SK-N-SH (cell line): ENCODE measurements around the gene MEIS2. TPM values are rescaled to one million over a fixed set of nuclear protein-coding genes. Genes with fewer than 3 reads are reported as not detected.

Experiments used
- CTCF ChIA-PET: fragments of 300-600, 350-600 bp; formaldehyde crosslinking; extraction: SDS; loops from one replicate; lab custom pipeline; 2021; lab: Yijun Ruan, JAX
- POLR2A ChIA-PET: fragments of 350-600 bp; sonication (Branson Sonifier 250); formaldehyde crosslinking; extraction: SDS; loops from one replicate; lab custom pipeline; 2020; ENCODE audit warnings: antibody characterized with exemption, inconsistent platforms; lab: Yijun Ruan, JAX
- DNase-seq: peaks from one replicate; pipeline ENCODE4 v3.0.0; 2012
- H2AFZ ChIP-seq: fragments of 200-600 bp; sonication (generic); 2 replicates; pipeline ENCODE4 v1.8.1; 2016; ENCODE audit warnings: antibody characterized with exemption, mild to moderate bottlenecking, low read depth
- H3F3A ChIP-seq: fragments of 200-600 bp; sonication (generic); replicated peaks from 2 replicates; pipeline ENCODE3; 2016; ENCODE audit warnings: antibody characterized with exemption, mild to moderate bottlenecking; ENCODE audit not compliant: insufficient read depth
- H3K27ac ChIP-seq, 2 experiments: fragments of 200-500 bp in 1 of 2; fragments of 200-600 bp in 1 of 2; sonication (Bioruptor generic) in 1 of 2; sonication (generic), shearing (Covaris generic) in 1 of 2; 2 replicates each; pipeline versions ENCODE4 v1.5.1 to v1.6.1; 2014 to 2016; ENCODE audit warnings: low read depth in 2 of 2, inconsistent platforms in 1 of 2, low read length in 1 of 2, mild to moderate bottlenecking in 1 of 2, mixed read lengths in 1 of 2
- H3K27me3 ChIP-seq: fragments of 200-600 bp; sonication (generic), shearing (Covaris generic); 2 replicates; pipeline ENCODE4 v1.6.1; 2016; ENCODE audit warnings: mixed run types; ENCODE audit not compliant: insufficient read depth
- H3K36me3 ChIP-seq, 2 experiments: fragments of 200-500 bp in 1 of 2; fragments of 200-600 bp in 1 of 2; sonication (Bioruptor generic) in 1 of 2; sonication (generic) in 1 of 2; replicated peaks in 1 of 2; 2 replicates each; pipeline versions ENCODE3 to v1.5.1; 2014 to 2016; ENCODE audit warnings: low read length in 1 of 2, mild to moderate bottlenecking in 1 of 2; ENCODE audit not compliant: insufficient read depth in 2 of 2, control insufficient read depth in 1 of 2
- H3K4me1 ChIP-seq, 2 experiments: fragments of 200-500 bp in 1 of 2; fragments of 200-600 bp in 1 of 2; sonication (Bioruptor generic) in 1 of 2; sonication (generic), shearing (Covaris generic) in 1 of 2; 2 replicates each; pipeline versions ENCODE4 v1.5.1 to v1.6.1; 2014 to 2016; ENCODE audit warnings: low read depth in 1 of 2, low read length in 1 of 2, mixed run types in 1 of 2; ENCODE audit not compliant: insufficient read depth in 2 of 2, control insufficient read depth in 1 of 2
- H3K4me2 ChIP-seq: fragments of 200-600 bp; sonication (generic), shearing (Covaris generic); 2 replicates; pipeline ENCODE4 v1.6.1; 2017; ENCODE audit warnings: mixed run types
- H3K4me3 ChIP-seq, 2 experiments: fragments of 200-500 bp in 1 of 2; fragments of 200-600 bp in 1 of 2; sonication (Bioruptor generic) in 1 of 2; sonication (generic), shearing (Covaris generic) in 1 of 2; 2 replicates each; pipeline versions ENCODE4 v1.5.1 to v1.8.1; 2014 to 2016; ENCODE audit warnings: low read depth in 2 of 2, inconsistent platforms in 1 of 2, low read length in 1 of 2, mild to moderate bottlenecking in 1 of 2, mixed read lengths in 1 of 2, moderate library complexity in 1 of 2
- H3K79me2 ChIP-seq: fragments of 200-600 bp; sonication (generic); 2 replicates; pipeline ENCODE4 v1.8.1; 2017; ENCODE audit warnings: mild to moderate bottlenecking; ENCODE audit not compliant: insufficient read depth
- H3K9ac ChIP-seq: fragments of 200-600 bp; sonication (generic); 2 replicates; pipeline ENCODE4 v1.6.1; 2017; ENCODE audit warnings: mixed run types
- H3K9me2 ChIP-seq: fragments of 200-600 bp; sonication (generic); 2 replicates; pipeline ENCODE4 v1.6.1; 2017; ENCODE audit warnings: mixed run types
- H3K9me3 ChIP-seq: fragments of 200-600 bp; sonication (generic); 2 replicates; pipeline ENCODE4 v1.6.1; 2017; ENCODE audit warnings: mixed run types, mild to moderate bottlenecking, moderate library complexity
- H4K20me1 ChIP-seq: fragments of 200-600 bp; sonication (generic); 2 replicates; pipeline ENCODE4 v1.6.1; 2017; ENCODE audit warnings: mild to moderate bottlenecking, mixed run types; ENCODE audit not compliant: insufficient read depth
- CHD2 ChIP-seq: fragments of 150-350 bp; IDR thresholded peaks from 2 replicates; pipeline ENCODE4 v1.6.1; 2018; ENCODE audit warnings: low read length; ENCODE audit not compliant: partially characterized antibody
- ELF1 ChIP-seq: IDR thresholded peaks from 2 replicates; pipeline ENCODE4 v1.4.0; 2012
- EZH2phosphoT487 ChIP-seq: fragments of 200-600 bp; sonication (generic); IDR thresholded peaks from 2 replicates; pipeline ENCODE4 v1.6.1; 2017; ENCODE audit warnings: low read depth, mixed run types, mild to moderate bottlenecking, antibody characterized with exemption, moderate library complexity, borderline replicate concordance
- FOSL2 ChIP-seq: IDR thresholded peaks from 2 replicates; pipeline ENCODE4 v1.4.0; 2012; ENCODE audit warnings: low read depth, mild to moderate bottlenecking, moderate library complexity, borderline replicate concordance
- FOXM1 ChIP-seq: IDR thresholded peaks from 2 replicates; pipeline ENCODE4 v1.4.0; 2012; ENCODE audit warnings: low read depth, mild to moderate bottlenecking
- GABPA ChIP-seq: IDR thresholded peaks from 2 replicates; pipeline ENCODE4 v1.4.0; 2012; ENCODE audit warnings: low read depth, mild to moderate bottlenecking
- GATA2 ChIP-seq: sonication (generic); formaldehyde crosslinking; IDR thresholded peaks from 2 replicates; pipeline ENCODE4 v1.5.0; 2020; ENCODE audit warnings: mild to moderate bottlenecking, missing genetic modification reagents
- JUND ChIP-seq: IDR thresholded peaks from 2 replicates; pipeline ENCODE4 v1.4.0; 2012
- MEF2A ChIP-seq: IDR thresholded peaks from 2 replicates; pipeline ENCODE4 v1.4.0; 2012; ENCODE audit warnings: low read depth, borderline replicate concordance
- POLR2AphosphoS5 ChIP-seq: IDR thresholded peaks from 2 replicates; pipeline ENCODE4 v1.6.1; 2012; ENCODE audit warnings: low read depth, low read length
- RAD21 ChIP-seq: IDR thresholded peaks from 2 replicates; pipeline ENCODE4 v1.6.1; 2012; ENCODE audit warnings: mild to moderate bottlenecking, low read length
- RFX5 ChIP-seq: IDR thresholded peaks from 2 replicates; pipeline ENCODE4 v1.6.1; 2012; ENCODE audit warnings: mild to moderate bottlenecking, improper control_type of control experiment, low read length
- RXRA ChIP-seq: IDR thresholded peaks from 2 replicates; pipeline ENCODE4 v1.4.0; 2012; ENCODE audit warnings: low read depth, mild to moderate bottlenecking, borderline replicate concordance
- SMC3 ChIP-seq: IDR thresholded peaks from 2 replicates; pipeline ENCODE4 v1.6.1; 2012; ENCODE audit warnings: low read depth, low read length, improper control_type of control experiment
- TAF1 ChIP-seq: IDR thresholded peaks from 2 replicates; pipeline ENCODE4 v1.6.1; 2012; ENCODE audit warnings: low read depth, mild to moderate bottlenecking, low read length, moderate library complexity, borderline replicate concordance
- TCF12 ChIP-seq: IDR thresholded peaks from 2 replicates; pipeline ENCODE4 v1.4.0; 2012
- YY1 ChIP-seq: IDR thresholded peaks from 2 replicates; pipeline ENCODE4 v1.4.0; 2012; ENCODE audit warnings: low read depth, mild to moderate bottlenecking
- WGBS: methylation state at CpG from one replicate; pipeline ENCODE4 v1.1.6; 2017; ENCODE audit warnings: low lambda C conversion rate; 5-methylcytosine and 5-hydroxymethylcytosine counted together
- polyA plus RNA-seq, 3 experiments: library from polyadenylated mRNA; depleted of rRNA; stranded (reverse); fragments of >200 nt; gene quantifications; 2 replicates each; pipeline ENCODE4 v1.2.3, GENCODE V29; 2012
- TF ChIP-seq, protein P1 (sequence below): IDR thresholded peaks from 2 replicates; pipeline ENCODE4 v1.6.1; 2012; ENCODE audit warnings: mild to moderate bottlenecking, low read depth, low read length, moderate library complexity
- TF ChIP-seq, protein P2 (sequence below): fragments of 150-350 bp; IDR thresholded peaks from 2 replicates; pipeline ENCODE4 v1.6.1; 2016; ENCODE audit warnings: mild to moderate bottlenecking, low read depth, low read length

Gene MEIS2
- polyA plus RNA-seq, 1 of the 3 experiments (the other 2 are of a cell fraction), result 146 TPM

DNA sequence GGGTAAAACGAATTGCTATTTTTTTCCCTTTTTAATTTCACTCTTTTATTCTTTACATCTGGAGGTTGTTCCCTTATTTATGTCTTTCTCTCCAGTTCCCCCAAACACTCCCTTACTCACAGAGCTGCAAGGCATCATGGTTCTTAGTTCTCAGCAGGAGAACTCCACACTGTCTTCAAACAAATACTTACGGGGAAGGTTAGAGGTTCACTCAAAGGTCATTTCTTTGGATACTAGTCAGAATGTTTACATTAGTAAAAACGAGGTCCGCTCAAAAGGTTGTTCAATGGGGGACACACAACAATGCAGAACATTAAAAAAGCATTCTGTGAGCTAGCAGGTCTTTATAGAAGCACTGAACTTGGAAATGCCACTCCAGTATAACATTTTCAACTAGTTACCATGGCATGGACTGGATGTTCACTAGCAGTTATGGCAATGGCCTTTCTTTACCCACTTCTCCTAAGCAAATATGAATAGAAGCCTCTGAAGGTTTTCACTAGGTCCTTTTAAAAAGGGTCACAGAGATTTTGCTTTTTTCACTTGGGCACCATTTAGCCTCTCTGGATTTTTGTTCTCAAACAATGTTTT, 201.7 kb downstream of the MEIS2 start:
- Histone ChIP-seq H3K9me2 (no peaks in the 10 kb centered on the region), H3K4me3 (no peak overlapping the region), H3K9ac (no peak overlapping the region), H3K79me2 (peaks cover 52% of the 10 kb centered on the region), H3F3A (peaks cover 24% of the 10 kb centered on the region), H3K4me1 (peaks cover 9 to 43% of the 10 kb centered on the region in 2 experiments), H3K36me3 (peaks cover 55 to 74% of the 10 kb centered on the region in 2 experiments), H4K20me1 (peaks cover 40% of the 10 kb centered on the region; the same call in 1 of the 2 replicates), H3K27me3 (no peaks in the 10 kb centered on the region), H2AFZ (no peak overlapping the region), H3K9me3 (no peaks in the 10 kb centered on the region), H3K27ac (peak overlapping the region in 1 of 2 experiments; percentile 65; a peak in 2 of 4 replicates), H3K4me2 (no peak overlapping the region)
- POLR2A ChIA-PET, result no interaction called here
- 75% methylated on average over 4 of the region's 4 CpGs for WGBS
- DNase-seq, result no peak
- TF ChIP-seq JUND (no peak), POLR2AphosphoS5 (0 out of 2 replicates have a peak, but pooled peaks have one; percentile 3)
- CTCF ChIA-PET, result interaction anchor here (0.8 kb wide), 1 partner anchor 15 kb away, joined by 3 read pairs; no protein-coding TSS in a partner anchor

DNA sequence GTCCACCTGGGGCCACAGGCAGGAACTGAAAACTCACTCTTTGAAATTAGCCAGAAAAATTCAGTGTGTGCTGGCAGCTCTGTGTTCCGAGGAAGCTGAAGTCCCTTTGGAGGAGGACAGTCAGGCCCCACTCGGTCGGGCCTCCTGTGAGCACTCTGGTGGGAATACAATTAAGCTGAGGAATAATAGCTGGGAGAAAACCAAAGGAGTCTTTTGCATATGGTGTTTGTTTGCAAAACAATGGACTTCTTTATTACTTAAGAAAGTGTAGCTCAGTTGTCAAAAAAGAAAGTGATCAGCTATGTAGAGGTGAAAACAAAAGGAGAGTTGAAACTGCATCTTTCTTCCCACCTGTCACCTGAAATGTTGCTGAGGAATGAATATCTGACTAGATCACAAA, 202.5 kb downstream of the MEIS2 start:
- POLR2A ChIA-PET, result no interaction called here
- Histone ChIP-seq H3K79me2 (peaks cover 44% of the 10 kb centered on the region), H3K4me1 (peaks cover 9 to 35% of the 10 kb centered on the region in 2 experiments), H2AFZ (no peak overlapping the region), H3K4me2 (no peak overlapping the region), H3F3A (peaks cover 24% of the 10 kb centered on the region), H3K9me3 (no peaks in the 10 kb centered on the region), H3K4me3 (no peak overlapping the region), H4K20me1 (peaks cover 36% of the 10 kb centered on the region; the same call in 1 of the 2 replicates), H3K36me3 (peaks cover 63 to 82% of the 10 kb centered on the region in 2 experiments), H3K27me3 (no peaks in the 10 kb centered on the region), H3K27ac (peak overlapping the region in 1 of 2 experiments; percentile 65; a peak in 2 of 4 replicates), H3K9me2 (no peaks in the 10 kb centered on the region), H3K9ac (no peak overlapping the region)
- CTCF ChIA-PET, result interaction anchor here (1.1 kb wide), 1 partner anchor 242 kb away, joined by 4 read pairs; no protein-coding TSS in a partner anchor
- no peak for DNase-seq
- no peak for TF ChIP-seq JUND
- no peak for TF ChIP-seq FOXM1
- TF ChIP-seq TAF1, result no peak
- TF ChIP-seq RXRA, result no peak
- TF ChIP-seq GABPA, result no peak
- no peak for TF ChIP-seq RAD21
- no peak for TF ChIP-seq ELF1
- no peak for TF ChIP-seq GATA2 (CRISPR knock-in tag)
- TF ChIP-seq, protein P1, sequence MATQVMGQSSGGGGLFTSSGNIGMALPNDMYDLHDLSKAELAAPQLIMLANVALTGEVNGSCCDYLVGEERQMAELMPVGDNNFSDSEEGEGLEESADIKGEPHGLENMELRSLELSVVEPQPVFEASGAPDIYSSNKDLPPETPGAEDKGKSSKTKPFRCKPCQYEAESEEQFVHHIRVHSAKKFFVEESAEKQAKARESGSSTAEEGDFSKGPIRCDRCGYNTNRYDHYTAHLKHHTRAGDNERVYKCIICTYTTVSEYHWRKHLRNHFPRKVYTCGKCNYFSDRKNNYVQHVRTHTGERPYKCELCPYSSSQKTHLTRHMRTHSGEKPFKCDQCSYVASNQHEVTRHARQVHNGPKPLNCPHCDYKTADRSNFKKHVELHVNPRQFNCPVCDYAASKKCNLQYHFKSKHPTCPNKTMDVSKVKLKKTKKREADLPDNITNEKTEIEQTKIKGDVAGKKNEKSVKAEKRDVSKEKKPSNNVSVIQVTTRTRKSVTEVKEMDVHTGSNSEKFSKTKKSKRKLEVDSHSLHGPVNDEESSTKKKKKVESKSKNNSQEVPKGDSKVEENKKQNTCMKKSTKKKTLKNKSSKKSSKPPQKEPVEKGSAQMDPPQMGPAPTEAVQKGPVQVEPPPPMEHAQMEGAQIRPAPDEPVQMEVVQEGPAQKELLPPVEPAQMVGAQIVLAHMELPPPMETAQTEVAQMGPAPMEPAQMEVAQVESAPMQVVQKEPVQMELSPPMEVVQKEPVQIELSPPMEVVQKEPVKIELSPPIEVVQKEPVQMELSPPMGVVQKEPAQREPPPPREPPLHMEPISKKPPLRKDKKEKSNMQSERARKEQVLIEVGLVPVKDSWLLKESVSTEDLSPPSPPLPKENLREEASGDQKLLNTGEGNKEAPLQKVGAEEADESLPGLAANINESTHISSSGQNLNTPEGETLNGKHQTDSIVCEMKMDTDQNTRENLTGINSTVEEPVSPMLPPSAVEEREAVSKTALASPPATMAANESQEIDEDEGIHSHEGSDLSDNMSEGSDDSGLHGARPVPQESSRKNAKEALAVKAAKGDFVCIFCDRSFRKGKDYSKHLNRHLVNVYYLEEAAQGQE, result no peak
- TF ChIP-seq SMC3, result no peak
- TF ChIP-seq CHD2, result no peak
- no peak for TF ChIP-seq EZH2phosphoT487
- TF ChIP-seq RFX5, result no peak
- TF ChIP-seq, protein P2, sequence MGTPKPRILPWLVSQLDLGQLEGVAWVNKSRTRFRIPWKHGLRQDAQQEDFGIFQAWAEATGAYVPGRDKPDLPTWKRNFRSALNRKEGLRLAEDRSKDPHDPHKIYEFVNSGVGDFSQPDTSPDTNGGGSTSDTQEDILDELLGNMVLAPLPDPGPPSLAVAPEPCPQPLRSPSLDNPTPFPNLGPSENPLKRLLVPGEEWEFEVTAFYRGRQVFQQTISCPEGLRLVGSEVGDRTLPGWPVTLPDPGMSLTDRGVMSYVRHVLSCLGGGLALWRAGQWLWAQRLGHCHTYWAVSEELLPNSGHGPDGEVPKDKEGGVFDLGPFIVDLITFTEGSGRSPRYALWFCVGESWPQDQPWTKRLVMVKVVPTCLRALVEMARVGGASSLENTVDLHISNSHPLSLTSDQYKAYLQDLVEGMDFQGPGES, result no peak
- TF ChIP-seq FOSL2, result no peak
- TF ChIP-seq MEF2A, result no peak
- no peak for TF ChIP-seq YY1
- no peak for TF ChIP-seq POLR2AphosphoS5
- TF ChIP-seq TCF12, result no peak
- 76% methylated on average over 3 of the region's 3 CpGs for WGBS
